ENCODE results near the gene NEMP1. TPM values are rescaled to one million over a fixed set of nuclear protein-coding genes. Genes with fewer than 3 reads are reported as not detected.
A peak's percentile ranks its signal among the peaks of the same experiment; 100 is the strongest.

The NEMP1 gene
- total RNA-seq, 1 experiment from 2014 or later: 36.6 TPM

DNA sequence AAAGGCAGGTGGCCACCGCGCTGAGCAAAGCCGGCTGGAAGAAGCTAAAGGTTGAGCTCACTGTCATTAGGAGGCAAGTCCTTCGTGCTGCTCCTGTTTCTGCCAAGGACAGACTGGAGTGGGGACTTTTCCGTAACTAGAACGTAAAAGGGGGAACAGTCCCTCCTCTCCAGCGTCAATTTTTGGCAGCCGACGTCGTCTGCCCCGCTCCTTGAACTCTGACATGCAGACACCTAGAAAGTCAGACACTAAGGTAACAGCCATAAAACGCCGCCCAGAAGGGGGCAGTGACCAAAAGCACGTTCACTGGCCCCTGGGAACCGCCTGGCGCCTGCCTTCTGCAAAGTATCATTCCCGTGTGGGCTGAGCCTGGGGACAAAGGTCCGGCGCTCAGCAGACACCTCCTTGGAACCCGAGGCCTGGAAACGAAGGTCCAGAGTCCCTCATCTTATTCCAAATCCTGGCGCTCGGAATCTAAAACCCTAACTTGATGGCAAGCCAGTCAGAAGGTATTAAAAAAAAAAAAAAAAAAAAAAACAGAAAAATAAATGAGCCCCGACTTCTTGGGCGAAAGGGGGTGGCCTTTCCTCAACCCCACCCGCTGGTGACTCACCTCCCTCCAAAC is 48.6 kb upstream of the NEMP1 start:
- Histone ChIP-seq H3K27ac (peak overlapping the region; percentile 44), H3K9me2 (ENCODE audit: insufficient read depth) (no peaks in the 10 kb centered on the region), H3K9me3 (ENCODE audit: insufficient read depth, low read depth) (no peaks in the 10 kb centered on the region), H3K36me3 (ENCODE audit: low read depth) (no peaks in the 10 kb centered on the region), H4K20me1 (ENCODE audit: insufficient read depth) (no peaks in the 10 kb centered on the region), H3K27me3 (ENCODE audit: insufficient read depth, low read depth) (no peaks in the 10 kb centered on the region), H3K4me3 (peak overlapping the region; percentile 97), H3K4me2 (peak overlapping the region; percentile 87), H3F3A (ENCODE audit: insufficient read depth, low read depth) (peaks cover 15% of the 10 kb centered on the region), H3K4me1 (replicated peaks; ENCODE audit: insufficient read depth) (peaks cover 8% of the 10 kb centered on the region), H3K79me2 (ENCODE audit: low read depth) (no peaks in the 10 kb centered on the region), H2AFZ (peak overlapping the region; percentile 98)
- CTCF ChIA-PET: interaction anchor here (0.6 to 2.4 kb wide), 9 partner anchors 9 to 126 kb away, joined by 3 to 40 read pairs (median 10); partner anchors contain the start of gene STAT6
- POLR2A ChIA-PET (ENCODE audit: unreplicated experiment): interaction anchor here (0.5 to 1.8 kb wide), 7 partner anchors 15 to 466 kb away, joined by 3 to 27 read pairs (median 9); partner anchors contain the start of gene NAB2
- peak; percentile 71 to 77 for DNase-seq
- BruUV-seq (replicated peaks): TSS peak; percentile 77
- intact Hi-C loops (cut with micrococcal nuclease; ENCODE audit: unreplicated experiment): loop anchor here (1.0 kb wide), 3 partner anchors 38 to 116 kb away; partner anchors contain the start of gene NAB2
- TF ChIP-seq, protein P1, sequence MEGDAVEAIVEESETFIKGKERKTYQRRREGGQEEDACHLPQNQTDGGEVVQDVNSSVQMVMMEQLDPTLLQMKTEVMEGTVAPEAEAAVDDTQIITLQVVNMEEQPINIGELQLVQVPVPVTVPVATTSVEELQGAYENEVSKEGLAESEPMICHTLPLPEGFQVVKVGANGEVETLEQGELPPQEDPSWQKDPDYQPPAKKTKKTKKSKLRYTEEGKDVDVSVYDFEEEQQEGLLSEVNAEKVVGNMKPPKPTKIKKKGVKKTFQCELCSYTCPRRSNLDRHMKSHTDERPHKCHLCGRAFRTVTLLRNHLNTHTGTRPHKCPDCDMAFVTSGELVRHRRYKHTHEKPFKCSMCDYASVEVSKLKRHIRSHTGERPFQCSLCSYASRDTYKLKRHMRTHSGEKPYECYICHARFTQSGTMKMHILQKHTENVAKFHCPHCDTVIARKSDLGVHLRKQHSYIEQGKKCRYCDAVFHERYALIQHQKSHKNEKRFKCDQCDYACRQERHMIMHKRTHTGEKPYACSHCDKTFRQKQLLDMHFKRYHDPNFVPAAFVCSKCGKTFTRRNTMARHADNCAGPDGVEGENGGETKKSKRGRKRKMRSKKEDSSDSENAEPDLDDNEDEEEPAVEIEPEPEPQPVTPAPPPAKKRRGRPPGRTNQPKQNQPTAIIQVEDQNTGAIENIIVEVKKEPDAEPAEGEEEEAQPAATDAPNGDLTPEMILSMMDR (conservative IDR thresholded peaks at IDR 0.05): peak; percentile 60
- no peak for TF ChIP-seq EZH2 (IDR thresholded peaks at IDR 0.05; ENCODE audit: low read depth)

DNA sequence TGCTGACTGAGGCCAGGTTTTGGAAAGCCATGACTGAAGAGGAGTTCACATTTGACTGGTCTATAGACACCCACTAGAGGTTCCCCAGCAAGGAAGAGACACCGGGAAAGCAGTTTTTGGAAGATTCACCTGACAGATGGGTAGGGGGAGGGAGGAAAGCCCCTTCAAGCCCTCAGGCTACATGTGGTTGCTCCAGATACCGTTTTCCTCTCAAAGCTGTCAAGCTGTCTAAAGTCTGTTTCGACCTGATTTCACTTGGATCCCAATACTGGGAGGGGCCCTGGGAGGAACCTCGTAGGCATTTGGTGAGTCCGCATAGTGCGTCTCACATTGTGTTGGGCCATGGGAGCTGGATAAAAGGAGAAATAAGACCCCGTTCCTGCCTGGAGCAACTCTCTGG is 48.0 kb upstream of the NEMP1 start:
- intact Hi-C loops (cut with micrococcal nuclease; ENCODE audit: unreplicated experiment): no loop called here
- no peaks in the 10 kb centered on the region for H3K9me2 ChIP-seq (ENCODE audit: insufficient read depth)
- peak overlapping the region; percentile 87 for H3K4me2 ChIP-seq
- H3K4me3 ChIP-seq: peak overlapping the region; percentile 97
- BruUV-seq (replicated peaks): no TSS peak
- peaks cover 15% of the 10 kb centered on the region for H3F3A ChIP-seq (ENCODE audit: insufficient read depth, low read depth)
- no peaks in the 10 kb centered on the region for H4K20me1 ChIP-seq (ENCODE audit: insufficient read depth)
- no peak for DNase-seq
- H3K4me1 ChIP-seq (replicated peaks; ENCODE audit: insufficient read depth): peaks cover 8% of the 10 kb centered on the region
- no peaks in the 10 kb centered on the region for H3K36me3 ChIP-seq (ENCODE audit: low read depth)
- no peaks in the 10 kb centered on the region for H3K27me3 ChIP-seq (ENCODE audit: insufficient read depth, low read depth)
- ChIA-PET CTCF (interaction anchor here (0.6 to 2.4 kb wide), 3 partner anchors 49 to 57 kb away, joined by 3 to 40 read pairs (median 13); no protein-coding TSS in a partner anchor), POLR2A (ENCODE audit: unreplicated experiment) (no interaction called here)
- no peaks in the 10 kb centered on the region for H3K79me2 ChIP-seq (ENCODE audit: low read depth)
- no peak overlapping the region for H3K27ac ChIP-seq
- no peaks in the 10 kb centered on the region for H3K9me3 ChIP-seq (ENCODE audit: insufficient read depth, low read depth)
- TF ChIP-seq, protein P1 (conservative IDR thresholded peaks at IDR 0.05): no peak
- no peak for TF ChIP-seq EZH2 (IDR thresholded peaks at IDR 0.05; ENCODE audit: low read depth)
- peak overlapping the region; percentile 98; the same call in 1 of the 2 replicates for H2AFZ ChIP-seq

DNA sequence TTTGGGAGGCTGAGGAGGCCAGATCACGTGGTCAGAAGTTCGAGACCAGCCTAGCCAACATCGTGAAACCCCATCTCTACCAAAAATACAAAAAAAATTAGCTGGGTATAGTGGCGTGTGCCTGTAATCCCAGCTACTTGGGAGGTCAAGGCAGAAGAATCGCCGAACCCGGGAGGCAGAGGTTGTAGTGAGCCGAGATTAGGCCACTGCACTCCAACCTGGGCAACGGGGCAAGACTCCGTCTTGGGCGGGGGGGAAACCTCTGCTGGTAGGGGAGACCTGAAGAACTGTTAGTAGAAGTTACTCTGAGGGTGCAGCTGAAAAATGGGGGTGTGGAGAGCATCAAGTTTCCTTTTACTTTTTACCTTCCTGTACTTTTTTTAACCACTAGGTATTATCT is 47.5 kb upstream of the NEMP1 start:
- H4K20me1 ChIP-seq (ENCODE audit: insufficient read depth): no peaks in the 10 kb centered on the region
- no TSS peak for BruUV-seq (replicated peaks)
- TF ChIP-seq, protein P1 (conservative IDR thresholded peaks at IDR 0.05): no peak
- no peak for TF ChIP-seq EZH2 (IDR thresholded peaks at IDR 0.05; ENCODE audit: low read depth)
- ChIA-PET POLR2A (ENCODE audit: unreplicated experiment) (no interaction called here), CTCF (no interaction called here)
- H3K4me2 ChIP-seq: no peak overlapping the region
- peaks cover 15% of the 10 kb centered on the region for H3F3A ChIP-seq (ENCODE audit: insufficient read depth, low read depth)
- H3K27ac ChIP-seq: no peak overlapping the region
- H3K27me3 ChIP-seq (ENCODE audit: insufficient read depth, low read depth): no peaks in the 10 kb centered on the region
- no peak overlapping the region for H2AFZ ChIP-seq
- no peaks in the 10 kb centered on the region for H3K9me3 ChIP-seq (ENCODE audit: insufficient read depth, low read depth)
- no peak for DNase-seq
- no peaks in the 10 kb centered on the region for H3K9me2 ChIP-seq (ENCODE audit: insufficient read depth)
- H3K4me3 ChIP-seq: no peak overlapping the region
- no peaks in the 10 kb centered on the region for H3K36me3 ChIP-seq (ENCODE audit: low read depth)
- H3K4me1 ChIP-seq (replicated peaks; ENCODE audit: insufficient read depth): peaks cover 8% of the 10 kb centered on the region
- intact Hi-C loops (cut with micrococcal nuclease; ENCODE audit: unreplicated experiment): no loop called here
- H3K79me2 ChIP-seq (ENCODE audit: low read depth): no peaks in the 10 kb centered on the region

Data from PC-9 (cell line).